GM12874 (cell line): ENCODE data around the gene COG1.

ENCODE experiments used
- CTCF ChIP-seq: IDR thresholded peaks from 2 replicates; pipeline ENCODE4 v1.5.1; 2011; ENCODE audit warnings: low read depth, mild to moderate bottlenecking, control low read depth, low read length, moderate library complexity; ENCODE audit not compliant: insufficient read depth

Gene COG1

GRCh38 chr17:73191443-73192205 is 1.2 kb upstream of the COG1 start:
- TF ChIP-seq CTCF: peak; percentile 77

GRCh38 chr17:73192206-73192893 is 505 bp upstream of the COG1 start:
- no peak for TF ChIP-seq CTCF

GRCh38 chr17:73194514-73195222 is 1.8 kb downstream of the COG1 start:
- TF ChIP-seq CTCF: no peak

GRCh38 chr17:73196500-73196899 is 3.6 kb downstream of the COG1 start:
- TF ChIP-seq CTCF: no peak

GRCh38 chr17:73197161-73197560 is 4.3 kb downstream of the COG1 start:
- no peak for TF ChIP-seq CTCF

- no peak for TF ChIP-seq CTCF
Observed at GRCh38 chr17:73198201-73198929, 5.5 kb downstream of the COG1 start.

GRCh38 chr17:73198930-73199260 is 6.0 kb downstream of the COG1 start:
- TF ChIP-seq CTCF: no peak
